Activated CD8-positive, alpha-beta memory T cell treated with anti-CD3 and anti-CD28 coated beads, Interleukin-2, amount 50 U/mL, for 48 hours (primary cell): ENCODE results near the gene ADRA2B.
A peak's percentile ranks its signal among the peaks of the same experiment; 100 is the strongest.

Experiments
- DNase-seq: peaks from one replicate; pipeline ENCODE4 v3.0.0-alpha.2; 2020

Gene ADRA2B

DNA sequence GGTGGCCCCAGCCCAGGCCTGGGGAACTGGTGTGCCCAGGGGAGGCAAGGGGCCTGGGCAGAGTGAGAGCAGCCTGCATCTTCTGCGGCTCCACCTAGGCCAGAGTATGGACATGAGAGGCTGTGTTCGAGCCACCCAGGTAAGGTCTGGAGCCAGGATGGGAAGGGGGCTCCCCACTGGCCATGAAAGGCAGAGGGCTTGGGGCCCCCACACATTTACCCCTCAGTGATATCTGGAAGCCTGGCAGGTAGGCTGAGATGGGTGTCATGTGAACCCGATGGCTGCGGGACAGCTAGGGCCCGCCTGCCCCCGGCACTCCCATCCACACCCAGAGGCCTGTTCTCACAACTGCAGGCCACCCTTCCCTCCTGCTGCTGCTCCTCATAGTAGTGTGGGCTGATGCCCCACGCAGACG, 13.2 kb downstream of the ADRA2B start:
- peak; percentile 43 for DNase-seq

DNA sequence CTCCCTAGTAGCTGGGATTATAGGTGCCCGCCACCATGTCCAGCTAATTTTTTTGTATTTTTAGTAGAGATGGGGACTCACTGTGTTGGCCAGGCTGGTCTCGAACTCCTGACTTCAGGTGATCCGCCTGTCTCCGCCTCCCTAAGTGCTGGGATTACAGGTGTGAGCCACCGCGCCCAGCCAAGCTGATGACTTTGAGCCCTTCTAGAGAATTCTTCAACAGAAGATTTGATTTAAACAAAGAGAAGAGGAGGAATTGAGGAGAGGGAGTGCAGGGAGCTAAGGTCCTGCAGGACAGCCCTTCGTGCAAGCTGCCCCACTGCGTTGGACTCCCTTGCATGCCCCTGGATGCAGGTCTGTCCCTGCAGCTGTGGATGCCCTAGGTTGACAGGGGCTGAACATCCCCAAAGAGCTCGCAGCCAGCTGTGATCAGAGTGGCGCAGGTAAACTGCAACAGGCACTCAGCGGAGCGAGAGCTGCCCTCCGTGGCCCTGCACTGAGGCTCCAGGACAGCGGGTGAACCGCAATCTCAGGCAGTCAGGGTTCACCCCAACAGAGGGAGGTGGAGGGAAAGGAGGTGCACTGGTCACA, 13.7 kb downstream of the ADRA2B start:
- no peak for DNase-seq

DNA sequence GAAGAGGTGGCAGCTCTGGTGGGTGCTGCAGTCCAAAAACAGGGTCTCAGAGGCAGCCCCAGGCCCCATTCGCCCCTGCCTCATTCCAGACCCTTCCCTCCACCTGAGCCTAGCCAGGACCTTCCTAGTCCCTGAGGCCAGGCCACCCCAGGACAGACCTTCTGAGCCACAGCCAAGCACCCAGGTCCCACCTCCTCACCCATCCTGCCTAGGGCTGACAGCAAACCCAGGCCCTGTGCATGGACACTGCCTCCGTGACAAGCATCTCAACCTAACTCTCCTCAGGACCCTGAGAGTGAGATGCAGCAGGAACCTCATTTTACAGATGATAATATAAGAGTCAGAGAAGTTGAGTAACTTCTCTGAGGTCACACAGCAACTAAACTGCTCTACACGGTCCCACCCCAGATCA, 15.5 kb downstream of the ADRA2B start:
- no peak for DNase-seq

DNA sequence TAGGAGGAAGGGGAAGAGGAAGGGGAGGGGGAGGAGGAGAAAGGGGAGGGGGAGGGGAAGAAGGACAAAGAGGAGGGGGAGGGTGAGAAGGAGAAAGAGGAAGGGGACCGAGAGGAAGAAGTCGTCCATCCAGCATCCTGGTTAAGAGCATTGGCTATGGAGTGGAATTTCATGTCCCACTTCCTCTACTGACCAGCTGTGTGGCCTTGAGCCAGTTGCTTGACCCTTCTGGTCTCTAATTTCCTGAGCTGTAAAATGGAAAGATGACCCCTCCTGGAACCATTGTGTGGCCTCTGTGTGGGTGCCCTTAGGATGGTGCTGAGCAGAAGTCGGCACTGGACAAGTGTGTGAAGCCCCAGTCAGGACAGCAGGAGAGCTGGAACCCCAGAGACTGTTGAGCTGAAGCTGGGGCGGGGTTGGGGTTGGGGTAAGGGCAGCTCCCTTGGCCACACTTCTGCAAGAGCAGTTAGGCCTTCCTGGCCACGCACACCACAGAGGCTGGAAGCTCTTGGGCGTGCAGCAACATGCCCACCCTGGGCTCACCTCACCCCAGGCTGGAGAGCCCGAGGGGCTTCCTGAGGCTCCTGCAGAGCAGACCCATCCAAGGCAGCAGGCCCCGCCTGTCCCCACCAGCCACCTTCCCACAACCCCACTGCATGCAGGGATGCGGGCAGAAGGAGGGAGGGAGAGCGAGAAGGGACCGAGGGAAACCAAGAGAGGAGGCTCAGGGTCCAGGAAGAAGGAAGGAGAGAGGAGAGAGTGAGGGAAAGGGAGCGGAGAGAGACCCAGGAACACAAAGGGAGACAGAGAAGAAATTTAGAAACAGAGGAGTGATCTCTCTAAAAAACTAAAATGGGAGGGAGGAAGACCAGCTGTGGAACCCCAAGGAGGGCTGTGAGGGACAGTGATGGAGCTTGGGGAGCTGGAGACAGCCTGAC, 16.2 kb downstream of the ADRA2B start:
- DNase-seq: peak; percentile 43

DNA sequence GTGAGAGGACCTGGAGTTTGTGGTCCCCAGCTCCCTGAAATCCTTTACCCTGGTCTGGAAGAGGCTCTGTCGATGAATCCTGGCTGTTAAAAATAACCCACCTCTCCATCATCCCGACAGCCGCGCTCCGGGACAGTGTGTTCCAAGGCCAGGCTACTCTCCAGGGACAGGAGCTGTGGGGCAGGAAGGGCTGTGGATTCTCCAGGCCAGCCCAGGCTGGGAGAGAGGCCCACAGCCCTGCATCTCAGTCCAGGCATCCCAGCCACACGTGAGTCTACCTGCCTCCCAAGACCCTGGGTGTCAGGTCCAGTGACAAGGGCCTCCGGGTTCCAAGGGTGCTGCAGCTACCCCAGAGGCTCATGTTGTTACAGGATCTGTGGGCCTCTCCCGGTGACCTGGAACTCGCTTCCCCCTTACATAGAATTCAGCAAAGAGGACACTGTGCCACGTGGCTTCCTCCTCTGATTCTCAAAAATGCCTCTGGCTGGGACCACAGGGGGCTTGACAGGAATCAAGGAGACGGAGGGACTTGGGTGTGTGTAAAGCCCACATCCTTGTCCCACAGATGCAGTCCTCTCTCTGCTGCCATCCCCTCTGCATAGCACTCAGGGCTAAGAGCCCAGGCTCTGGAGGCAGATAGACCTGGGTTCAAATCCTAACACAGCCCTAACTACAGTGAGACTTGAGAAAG, 17.3 kb downstream of the ADRA2B start:
- peak; percentile 41 for DNase-seq

DNA sequence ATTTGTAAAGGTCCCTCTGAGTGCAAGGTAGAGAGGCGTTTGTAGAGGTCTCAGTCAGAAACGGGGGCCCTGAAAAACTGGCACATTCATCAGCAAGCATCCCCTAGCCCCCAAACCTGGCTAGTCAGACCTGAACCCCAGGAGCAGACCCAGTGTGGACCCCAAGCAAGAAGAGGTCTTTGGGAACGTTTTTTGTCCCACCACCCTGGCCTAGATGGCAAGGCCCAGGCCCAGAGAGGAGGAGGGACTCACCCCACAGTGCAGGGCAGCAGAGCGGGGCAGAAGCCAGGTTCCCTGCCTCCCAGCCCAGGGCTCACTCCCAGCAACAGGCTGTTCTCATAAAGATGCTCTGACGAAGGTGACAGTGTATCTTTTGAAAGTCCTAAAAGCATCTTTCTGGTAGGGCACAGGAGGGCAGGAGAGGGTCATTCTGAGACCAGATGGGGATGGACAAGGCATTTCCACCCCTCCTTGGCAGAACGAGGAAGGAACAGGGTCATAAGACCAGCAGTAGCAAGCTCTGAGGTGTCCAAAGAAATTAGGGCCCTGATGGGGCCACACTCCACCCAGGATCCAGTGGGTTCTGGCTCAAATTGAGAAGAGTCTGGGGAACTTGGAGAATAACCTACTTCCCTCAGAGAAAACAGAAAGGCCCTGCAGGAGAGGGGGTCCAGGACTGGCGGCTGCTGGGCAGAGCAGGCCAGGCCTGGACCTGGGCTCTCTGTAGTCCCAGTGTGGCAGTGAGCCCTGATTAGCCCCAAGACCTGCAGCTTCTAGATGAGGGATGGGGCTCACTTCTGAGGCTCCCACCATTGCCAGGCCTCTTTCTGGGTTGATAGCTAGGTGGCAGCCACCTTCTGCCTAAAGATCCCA, 18.2 kb downstream of the ADRA2B start:
- no peak for DNase-seq

DNA sequence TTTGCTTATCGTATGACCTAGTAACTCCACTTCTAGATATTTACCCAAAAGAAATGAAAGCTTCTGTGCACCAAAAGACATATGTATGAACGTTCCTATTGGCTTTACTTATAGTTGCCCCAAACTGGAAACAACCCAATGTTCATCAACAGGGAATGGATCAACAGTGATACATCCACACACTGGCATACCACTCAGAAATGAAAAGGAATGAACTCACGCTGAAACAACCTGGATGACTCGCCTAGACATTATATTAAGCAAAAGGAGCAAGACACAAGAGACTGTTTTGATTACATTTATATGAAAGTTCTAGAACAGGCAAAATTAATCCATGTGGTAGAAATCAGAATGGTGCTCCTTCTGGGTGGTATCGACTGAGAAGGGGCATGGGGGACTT, 18.9 kb downstream of the ADRA2B start:
- DNase-seq: no peak

DNA sequence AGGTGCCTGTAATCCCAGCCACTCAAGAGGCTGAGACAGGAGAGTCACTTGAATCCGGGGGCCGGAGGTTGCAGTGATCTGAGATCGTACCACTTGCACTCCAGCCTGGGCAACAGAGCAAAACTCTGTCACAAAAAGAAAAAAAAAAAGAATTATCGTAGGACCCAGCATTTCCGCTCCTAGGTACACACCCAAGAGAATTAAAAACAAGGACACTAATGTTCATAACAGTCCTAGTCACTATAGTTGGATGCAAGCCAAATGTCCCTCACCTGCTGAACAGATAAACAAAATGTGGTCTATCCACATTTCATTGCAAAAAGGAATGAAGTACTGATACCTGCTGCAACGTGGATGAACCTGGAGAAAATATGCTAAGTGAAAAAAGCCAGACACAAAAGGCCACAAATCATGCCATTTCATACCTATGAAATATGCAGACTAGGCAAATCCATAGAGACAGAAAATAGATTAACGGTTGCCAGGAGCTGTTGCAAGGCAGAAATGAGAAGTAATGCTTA, 21.2 kb downstream of the ADRA2B start:
- no peak for DNase-seq

DNA sequence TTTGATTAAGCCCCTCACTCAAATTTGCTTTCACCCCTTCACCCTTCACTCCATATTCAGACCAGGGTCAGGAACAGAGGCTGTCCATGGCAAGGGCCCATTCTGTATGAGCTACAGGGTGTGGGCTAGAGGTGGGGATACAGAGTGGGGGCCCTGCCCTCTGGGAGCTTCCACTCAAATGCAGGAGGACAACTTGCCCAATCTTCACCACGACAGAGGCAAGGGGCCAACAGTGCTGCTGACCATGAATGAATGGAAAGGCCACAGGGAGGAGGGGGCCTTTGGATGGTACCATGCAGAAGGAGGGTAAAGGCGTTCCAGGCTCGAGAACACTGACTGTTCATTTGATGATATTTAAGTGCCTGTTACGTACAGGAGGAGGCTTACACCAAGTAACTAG, 22.8 kb downstream of the ADRA2B start:
- no peak for DNase-seq

DNA sequence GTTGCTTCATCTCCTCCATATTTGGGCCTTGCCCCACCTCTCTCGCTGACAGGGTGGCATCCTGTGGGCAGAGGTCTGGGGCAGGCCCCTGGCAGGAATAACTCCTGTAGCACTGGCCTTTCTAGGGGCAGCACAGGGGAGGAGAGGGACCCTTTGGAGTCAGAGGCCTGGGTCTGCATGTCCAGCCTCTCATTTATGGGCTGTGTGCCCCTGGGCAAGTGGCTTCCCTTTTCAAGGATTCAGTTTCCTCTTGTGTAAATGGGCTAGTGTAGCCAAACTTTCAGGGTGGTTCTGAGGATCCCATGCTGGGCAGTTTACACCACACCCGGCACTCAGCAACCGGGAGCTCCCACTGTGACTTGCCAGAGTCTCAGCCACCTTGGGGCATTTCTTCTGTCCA, 23.4 kb downstream of the ADRA2B start:
- DNase-seq: no peak

DNA sequence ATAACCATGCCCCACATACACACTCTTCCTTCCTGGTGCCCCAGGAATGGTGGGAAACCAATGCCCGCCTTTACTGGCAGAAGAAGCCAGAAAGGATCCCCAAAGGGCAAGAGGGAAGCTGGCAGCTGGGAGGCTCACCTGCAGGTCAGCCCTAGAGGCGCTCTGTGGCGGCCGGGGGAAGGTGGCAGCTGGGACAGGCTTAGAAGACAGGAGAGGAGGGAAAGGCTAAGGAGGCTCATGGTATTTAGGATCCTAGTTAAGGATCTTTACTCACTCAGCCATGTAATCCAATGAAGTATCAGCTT, 23.8 kb downstream of the ADRA2B start:
- no peak for DNase-seq

DNA sequence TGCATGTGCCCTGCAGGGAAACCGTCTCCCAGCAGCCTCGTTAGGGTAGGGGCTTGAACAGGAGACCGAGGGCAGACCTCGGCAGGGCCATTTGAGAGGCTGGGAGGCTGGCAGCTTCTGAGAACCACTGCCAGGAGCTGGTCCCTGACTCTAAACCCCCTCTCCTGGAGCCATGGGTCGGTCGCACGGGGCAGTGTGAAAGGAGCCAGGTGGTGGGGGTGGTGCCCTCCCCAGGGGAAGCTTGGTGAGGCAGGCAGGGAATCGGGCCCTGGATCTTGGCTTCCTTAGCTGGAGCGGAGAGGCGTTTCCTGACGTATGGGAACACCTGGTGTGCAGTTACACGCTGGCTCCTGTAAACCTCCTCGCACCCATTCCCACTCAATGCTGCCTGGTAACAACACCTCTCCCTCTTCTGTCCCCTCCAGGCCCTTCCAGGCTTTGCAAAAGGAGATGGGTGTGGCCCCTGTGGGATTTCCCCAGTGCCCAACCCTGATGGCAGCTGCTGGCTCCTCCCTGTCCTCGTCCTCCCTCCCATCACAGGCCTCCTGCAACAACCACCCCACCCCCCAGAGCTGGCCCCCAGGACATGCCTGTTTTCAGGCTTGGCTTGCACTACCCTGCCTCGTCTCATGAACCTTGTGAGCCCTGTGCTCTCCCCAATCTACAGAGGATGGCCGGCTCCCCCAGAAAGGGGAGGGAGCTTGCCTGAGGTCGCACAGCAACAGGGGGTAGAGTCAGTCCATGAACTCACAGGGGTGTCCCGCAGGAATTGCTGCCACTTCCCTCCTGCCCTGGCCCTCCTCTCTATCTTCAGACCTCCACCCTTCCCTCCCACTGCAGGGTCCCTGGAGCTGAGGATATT, 24.4 kb downstream of the ADRA2B start:
- no peak for DNase-seq

DNA sequence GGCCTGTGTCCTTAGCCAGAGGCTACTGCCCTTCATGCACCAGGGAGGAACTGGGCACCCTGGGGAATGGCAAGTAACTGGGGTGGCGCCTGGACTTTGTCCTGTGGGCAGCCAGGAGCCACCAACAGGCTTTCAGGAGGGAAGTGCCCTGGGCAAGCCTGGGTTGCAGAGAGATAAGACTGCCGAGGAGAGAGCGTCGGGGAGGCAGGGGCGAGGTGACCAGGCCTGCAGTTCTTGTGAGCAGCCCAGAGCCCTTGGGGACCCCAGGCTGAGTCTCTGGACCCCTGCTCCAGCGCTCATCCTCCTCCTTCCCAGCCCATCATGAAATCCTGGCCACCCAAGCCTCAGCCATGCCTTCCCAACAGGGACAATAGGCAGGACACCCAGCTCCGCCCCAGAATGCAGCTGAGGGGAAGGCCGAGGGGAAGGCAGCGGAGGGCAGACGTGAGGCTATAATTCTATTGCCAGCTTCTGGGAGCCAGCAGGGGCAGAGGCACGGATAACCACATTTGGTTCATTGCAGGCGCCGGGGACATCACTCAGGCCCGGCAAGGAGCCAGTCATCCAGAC, 25.1 kb downstream of the ADRA2B start:
- DNase-seq: no peak

DNA sequence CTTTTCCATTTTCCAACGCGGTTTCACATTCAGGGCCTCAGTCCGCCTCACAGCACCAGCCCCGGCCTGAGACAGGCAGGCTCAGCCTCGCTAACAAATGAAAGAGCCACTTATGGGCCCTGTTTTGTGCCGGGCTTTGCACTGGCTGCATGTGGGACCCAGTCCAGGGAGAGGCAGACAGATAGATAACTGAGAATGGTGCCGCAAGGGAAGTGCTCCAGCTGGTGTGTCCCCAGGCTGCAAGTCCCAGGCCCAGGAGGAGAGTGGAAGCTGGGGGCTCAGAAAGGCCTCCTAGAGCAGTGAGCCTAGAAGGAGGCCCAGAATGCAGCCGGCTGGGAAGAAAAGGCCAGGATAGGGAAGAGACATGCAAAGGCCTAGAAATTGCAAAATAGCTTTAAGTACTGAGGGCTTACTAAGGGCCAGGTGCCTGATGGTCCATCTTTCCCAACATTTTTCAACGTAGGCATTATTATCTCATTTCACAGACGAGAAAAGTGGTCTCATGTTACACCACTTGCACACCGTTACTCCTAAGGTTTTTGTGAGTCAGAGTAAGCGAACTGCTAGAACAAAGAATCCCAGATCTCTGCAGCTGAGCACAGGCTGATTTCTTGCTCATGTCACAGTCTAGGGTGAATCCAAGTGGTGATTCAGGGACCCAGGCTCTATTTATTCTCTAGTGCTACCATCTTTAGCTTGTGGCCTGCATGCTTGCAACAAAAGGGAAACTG, 26.0 kb downstream of the ADRA2B start:
- DNase-seq: no peak

DNA sequence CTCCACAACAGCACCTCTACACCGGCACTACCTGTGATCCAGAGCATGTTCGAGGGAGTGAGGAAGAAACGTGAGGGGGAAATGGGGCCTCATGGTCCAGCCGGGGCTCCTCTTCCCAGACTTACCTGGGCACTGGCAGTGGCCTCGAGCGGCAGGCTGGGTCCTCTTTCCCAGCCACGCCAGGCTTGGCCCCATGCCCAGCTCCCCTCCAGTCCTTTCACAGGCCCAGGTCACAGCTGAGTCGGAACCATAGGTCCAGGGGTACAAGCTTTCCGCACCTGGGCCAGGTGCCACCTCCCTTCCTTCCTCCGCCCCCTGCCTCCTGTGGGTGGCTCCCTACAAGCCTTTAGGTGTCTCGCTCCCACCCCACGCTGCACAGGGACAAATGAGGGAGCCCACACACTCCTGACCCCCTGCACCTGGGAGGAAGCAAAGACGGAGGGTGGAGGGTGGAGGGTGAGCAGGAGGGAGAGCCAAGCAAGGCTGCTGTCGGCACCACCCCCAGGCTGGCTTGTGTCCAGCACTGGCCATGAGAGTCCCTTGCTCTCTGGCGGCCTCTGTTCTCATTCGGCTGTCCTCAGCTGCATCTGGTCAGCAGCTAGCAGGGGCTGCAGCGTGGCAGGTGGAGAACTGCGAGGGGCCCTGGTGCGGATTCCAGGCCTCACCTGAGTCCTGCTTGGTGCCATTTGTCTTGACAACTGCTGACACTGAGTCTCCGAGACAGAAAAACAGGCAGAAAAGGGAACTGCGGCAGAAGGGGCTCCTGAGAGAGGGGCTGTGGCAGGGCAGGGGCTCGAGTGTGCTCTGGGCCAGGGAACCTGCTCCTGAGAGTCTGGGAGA, 26.8 kb downstream of the ADRA2B start:
- peak; percentile 42 for DNase-seq

DNA sequence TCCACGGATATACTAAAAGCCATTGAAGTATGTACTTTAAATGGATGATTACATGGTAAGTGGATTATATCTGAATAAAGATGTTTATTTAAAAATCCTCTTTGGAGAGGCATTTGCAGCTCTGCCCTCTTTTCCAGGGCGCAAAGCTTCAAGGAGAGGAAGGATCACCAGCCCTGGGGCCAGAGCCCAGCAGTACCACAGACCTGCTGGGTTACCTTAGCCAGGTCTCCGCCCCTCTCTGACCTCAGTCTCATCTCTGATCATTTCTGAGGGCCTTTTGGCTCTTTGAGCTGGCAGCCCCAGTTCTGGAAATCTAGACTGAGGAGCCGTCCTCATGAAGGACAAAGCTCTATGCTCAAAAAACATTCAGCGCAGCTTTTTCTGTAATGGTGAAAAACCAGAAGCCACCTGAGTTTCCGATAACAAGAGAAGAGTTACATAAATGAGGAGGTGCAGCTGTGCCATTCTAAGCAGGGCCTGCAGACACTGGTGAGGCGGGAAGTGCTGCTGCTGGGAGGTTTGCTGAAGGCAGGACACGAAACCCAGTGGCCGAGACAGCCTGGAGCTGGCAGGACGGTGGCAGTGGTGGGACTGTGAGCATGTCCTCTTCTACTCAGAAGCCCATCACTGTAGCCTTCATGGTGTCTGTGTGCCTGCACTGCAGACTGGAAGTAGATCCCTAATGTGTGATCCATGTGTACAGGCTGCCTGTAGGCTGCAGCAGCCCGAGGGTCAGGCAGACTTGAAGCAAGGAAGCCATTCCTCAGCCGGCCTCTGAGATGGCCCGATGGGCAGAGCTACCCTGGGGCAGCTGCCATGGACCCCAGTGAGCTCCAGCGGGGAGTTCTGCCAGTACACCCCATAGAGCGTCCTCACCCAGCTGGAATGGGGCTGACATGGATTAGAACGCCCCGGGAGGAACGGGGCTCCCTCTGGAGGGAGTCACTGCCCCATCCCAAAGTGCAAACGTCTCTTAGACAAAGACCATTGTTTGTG, 27.7 kb downstream of the ADRA2B start:
- no peak for DNase-seq

DNA sequence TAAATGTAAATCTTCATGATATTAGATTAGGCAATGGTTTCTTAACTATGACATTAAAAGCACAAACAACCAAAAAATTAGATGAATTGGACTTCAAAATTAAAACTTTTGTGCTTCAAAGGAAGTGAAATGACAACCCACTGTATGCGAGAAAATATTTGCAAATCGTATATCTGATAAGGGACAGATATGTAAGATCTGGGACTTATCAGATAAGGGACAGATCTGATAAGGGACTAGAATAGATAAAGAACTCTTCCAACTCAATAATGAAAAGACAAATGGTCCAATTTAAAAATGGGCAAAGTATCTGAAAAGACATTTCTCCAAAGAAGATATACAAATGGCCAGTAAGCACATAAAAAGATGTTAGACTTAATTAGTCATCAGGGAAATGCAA, 29.2 kb downstream of the ADRA2B start:
- no peak for DNase-seq
